T-cell (primary cell): ENCODE data around the gene MAN2B2. TPM values are rescaled to one million over a fixed set of nuclear protein-coding genes. Genes with fewer than 3 reads are reported as not detected.

Source experiments
- ATAC-seq, 4 experiments: fragments of 200-7000 bp in 3 of 4; fragments of 150-1000 bp in 1 of 4; cut with Tn5 transposase; replicated peaks in 1 of 4; 1 replicate in 3 of 4; 2 replicates in 1 of 4; pipeline ENCODE4 v1.10.0; 2021; ENCODE audit warnings: moderate library complexity in 3 of 4, mild to moderate bottlenecking in 2 of 4, moderate number of reproducible peaks in 1 of 4
- CTCF ChIA-PET, 2 donors: fragments of 300-600 bp; sonication (Branson Sonifier 250); formaldehyde crosslinking; loops; one replicate each; lab custom pipeline; 2022; ENCODE audit warnings: antibody characterized with exemption in 2 of 2; lab: Charles Lee
- POLR2A ChIA-PET, 2 donors: fragments of 300-600 bp; sonication (Branson Sonifier 250); formaldehyde crosslinking; loops; one replicate each; lab custom pipeline; 2022; ENCODE audit warnings: antibody characterized with exemption in 2 of 2; lab: Charles Lee
- DNase-seq, 35 experiments: peaks; one replicate each; pipeline versions ENCODE4 v3.0.0 to v3.0.0-alpha.2; 2013 to 2023
- H3K27ac ChIP-seq: one replicate; pipeline ENCODE4 v1.5.1; 2013; ENCODE audit warnings: low read length
- H3K27me3 ChIP-seq, 2 experiments: replicated peaks in 1 of 2; 1 replicate in 1 of 2; 2 replicates in 1 of 2; pipeline versions ENCODE4 v1.6.1 to v1.7.0; 2013; ENCODE audit warnings: low read length in 1 of 2, mixed read lengths in 1 of 2; ENCODE audit not compliant: control insufficient read depth in 2 of 2, insufficient read depth in 2 of 2; ENCODE audit errors: extremely low read depth in 1 of 2
- H3K36me3 ChIP-seq, 2 donors: 1 replicate in 1 of 2; 2 replicates in 1 of 2; pipeline versions ENCODE4 v1.6.1 to v1.7.0; 2013; ENCODE audit warnings: low read length in 1 of 2; ENCODE audit not compliant: control insufficient read depth in 2 of 2, insufficient read depth in 1 of 2; ENCODE audit errors: extremely low read depth in 1 of 2
- H3K4me1 ChIP-seq, 2 experiments: 1 replicate in 1 of 2; 2 replicates in 1 of 2; pipeline versions ENCODE4 v1.6.1 to v1.7.0; 2013; ENCODE audit warnings: low read length in 2 of 2, mixed read lengths in 1 of 2; ENCODE audit not compliant: insufficient read depth in 2 of 2, control insufficient read depth in 1 of 2; ENCODE audit errors: extremely low read depth in 1 of 2
- H3K4me3 ChIP-seq, 2 donors: 1 replicate in 1 of 2; 2 replicates in 1 of 2; pipeline versions ENCODE4 v1.5.1 to v1.7.0; 2013; ENCODE audit warnings: mild to moderate bottlenecking in 2 of 2, low read length in 1 of 2, moderate library complexity in 1 of 2; ENCODE audit not compliant: control insufficient read depth in 1 of 2; ENCODE audit errors: extremely low read depth in 1 of 2
- H3K9me3 ChIP-seq: 2 replicates; pipeline ENCODE4 v1.7.0; 2013
- H3K27ac Mint-ChIP-seq, 2 donors: one replicate each; pipeline ENCODE4 v1.8.0; 2020 to 2021; ENCODE audit warnings: mild to moderate bottlenecking in 2 of 2, mixed read lengths in 2 of 2
- H3K27me3 Mint-ChIP-seq, 2 donors: one replicate each; pipeline ENCODE4 v1.8.0; 2021 to 2022; ENCODE audit warnings: mixed read lengths in 2 of 2
- H3K36me3 Mint-ChIP-seq: one replicate; pipeline ENCODE4 v1.8.0; 2021; ENCODE audit warnings: mixed read lengths
- H3K4me1 Mint-ChIP-seq, 3 donors: one replicate each; pipeline ENCODE4 v1.8.0; 2020 to 2022; ENCODE audit warnings: mixed read lengths in 3 of 3, mild to moderate bottlenecking in 1 of 3
- H3K4me3 Mint-ChIP-seq, 3 donors: one replicate each; pipeline ENCODE4 v1.8.0; 2020 to 2022; ENCODE audit warnings: mild to moderate bottlenecking in 3 of 3, mixed read lengths in 3 of 3, moderate library complexity in 3 of 3
- H3K9me3 Mint-ChIP-seq, 3 donors: one replicate each; pipeline ENCODE4 v1.8.0; 2020 to 2022; ENCODE audit warnings: mixed read lengths in 3 of 3
- WGBS: methylation state at CpG from one replicate; pipeline ENCODE4 v1.1.5; 2013; ENCODE audit warnings: missing lambda C conversion rate; ENCODE audit not compliant: insufficient coverage; 5-methylcytosine and 5-hydroxymethylcytosine counted together
- total RNA-seq, 35 experiments: library from RNA in 6 of 35; stranded (reverse) in 6 of 35; fragments of 120-200 nt in 1 of 35; gene quantifications; one replicate each; pipeline versions ENCODE4 v1.2.1 to v1.2.4 and lab custom pipeline; 2013 to 2026

Gene MAN2B2
- total RNA-seq, 5 donors from 2014 or later (not counting 1 experiment from before 2014, with no cell fraction given), result 27.4 to 54.1 (median 45.8) TPM

GRCh38 chr4:6610856-6611430 lies 36.0 kb downstream of the MAN2B2 start:
- no peak overlapping the region for H3K4me3 Mint-ChIP-seq
- Histone ChIP-seq H3K27ac (no peak overlapping the region), H3K4me3 (no peak overlapping the region), H3K27me3 (no peaks in the 10 kb centered on the region), H3K36me3 (peaks cover 29 to 86% of the 10 kb centered on the region in 2 donors), H3K4me1 (peaks cover 0 to 9% of the 10 kb centered on the region in 2 experiments), H3K9me3 (no peaks in the 10 kb centered on the region)
- peaks cover 76% of the 10 kb centered on the region for H3K36me3 Mint-ChIP-seq
- no peak for ATAC-seq
- ChIA-PET POLR2A (no interaction called here), CTCF (no interaction called here)
- H3K27me3 Mint-ChIP-seq, result no peaks in the 10 kb centered on the region
- no peak for DNase-seq
- H3K9me3 Mint-ChIP-seq, result no peaks in the 10 kb centered on the region
- WGBS, result 97% methylated on average over 22 of the region's 24 CpGs
- no peak overlapping the region for H3K27ac Mint-ChIP-seq
- H3K4me1 Mint-ChIP-seq, result peaks cover 0 to 1% (median 0%) of the 10 kb centered on the region in 3 donors

GRCh38 chr4:6612961-6613675 lies 38.1 kb downstream of the MAN2B2 start:
- CTCF ChIA-PET, result no interaction called here
- no peak overlapping the region for H3K4me3 Mint-ChIP-seq
- Histone ChIP-seq H3K36me3 (peaks cover 41 to 85% of the 10 kb centered on the region in 2 donors), H3K9me3 (no peaks in the 10 kb centered on the region), H3K4me3 (no peak overlapping the region), H3K27me3 (no peaks in the 10 kb centered on the region), H3K4me1 (peaks cover 0 to 9% of the 10 kb centered on the region in 2 experiments), H3K27ac (no peak overlapping the region)
- peaks cover 0 to 1% (median 0%) of the 10 kb centered on the region in 3 donors for H3K4me1 Mint-ChIP-seq
- no peaks in the 10 kb centered on the region for H3K27me3 Mint-ChIP-seq
- peak overlapping the region in 1 of 2 donors; percentile 23 for H3K27ac Mint-ChIP-seq
- POLR2A ChIA-PET, result interaction anchor here in 1 of 2 donors (0.6 kb wide), 1 partner anchor 8 kb away, joined by 3 read pairs; no protein-coding TSS in a partner anchor
- 100% methylated on average over 3 of the region's 3 CpGs for WGBS
- DNase-seq, result no peak
- peaks cover 67% of the 10 kb centered on the region for H3K36me3 Mint-ChIP-seq
- ATAC-seq, result no peak
- no peaks in the 10 kb centered on the region for H3K9me3 Mint-ChIP-seq

- H3K9me3 ChIP-seq, result no peaks in the 10 kb centered on the region
- H3K4me1 Mint-ChIP-seq, result no peaks in the 10 kb centered on the region
- H3K4me3 Mint-ChIP-seq, result no peak overlapping the region
- POLR2A ChIA-PET, result no interaction called here
- ATAC-seq (no peak), DNase-seq (no peak)
- H3K27ac Mint-ChIP-seq, result no peak overlapping the region
- no peaks in the 10 kb centered on the region for H3K27me3 ChIP-seq
- peaks cover 38 to 85% of the 10 kb centered on the region in 2 donors for H3K36me3 ChIP-seq
- peaks cover 0 to 6% of the 10 kb centered on the region in 2 experiments for H3K4me1 ChIP-seq
- no peak overlapping the region for H3K27ac ChIP-seq
- H3K36me3 Mint-ChIP-seq, result peaks cover 66% of the 10 kb centered on the region
- H3K27me3 Mint-ChIP-seq, result no peaks in the 10 kb centered on the region
- 93% methylated on average over 15 of the region's 17 CpGs for WGBS
- H3K9me3 Mint-ChIP-seq, result no peaks in the 10 kb centered on the region
- no peak overlapping the region for H3K4me3 ChIP-seq
- CTCF ChIA-PET, result no interaction called here
Observed at GRCh38 chr4:6613676-6614651, 39.0 kb downstream of the MAN2B2 start.

- ATAC-seq (no peak), DNase-seq (no peak)
- 91% methylated on average over 10 of the region's 11 CpGs for WGBS
- no peak overlapping the region for H3K4me3 Mint-ChIP-seq
- H3K27ac Mint-ChIP-seq, result no peak overlapping the region
- Histone ChIP-seq H3K27ac (no peak overlapping the region), H3K36me3 (peaks cover 37 to 82% of the 10 kb centered on the region in 2 donors), H3K4me3 (no peak overlapping the region), H3K27me3 (no peaks in the 10 kb centered on the region), H3K9me3 (no peaks in the 10 kb centered on the region), H3K4me1 (no peaks in the 10 kb centered on the region)
- H3K36me3 Mint-ChIP-seq, result peaks cover 64% of the 10 kb centered on the region
- CTCF ChIA-PET, result no interaction called here
- no peaks in the 10 kb centered on the region for H3K9me3 Mint-ChIP-seq
- POLR2A ChIA-PET, result no interaction called here
- no peaks in the 10 kb centered on the region for H3K27me3 Mint-ChIP-seq
- no peaks in the 10 kb centered on the region for H3K4me1 Mint-ChIP-seq
Observed at GRCh38 chr4:6614701-6615230, 39.8 kb downstream of the MAN2B2 start.

GRCh38 chr4:6616087-6616995 lies 41.4 kb downstream of the MAN2B2 start:
- Histone ChIP-seq H3K27ac (no peak overlapping the region), H3K4me1 (no peaks in the 10 kb centered on the region), H3K9me3 (no peaks in the 10 kb centered on the region), H3K4me3 (no peak overlapping the region), H3K27me3 (no peaks in the 10 kb centered on the region), H3K36me3 (peaks cover 37 to 77% of the 10 kb centered on the region in 2 donors)
- H3K9me3 Mint-ChIP-seq, result no peaks in the 10 kb centered on the region
- H3K4me3 Mint-ChIP-seq, result no peak overlapping the region
- POLR2A ChIA-PET, result interaction anchor here in 1 of 2 donors (0.6 kb wide), 1 partner anchor 48 kb away, joined by 6 read pairs; no protein-coding TSS in a partner anchor
- H3K4me1 Mint-ChIP-seq, result no peaks in the 10 kb centered on the region
- H3K36me3 Mint-ChIP-seq, result peaks cover 62% of the 10 kb centered on the region
- DNase-seq, result no peak
- H3K27ac Mint-ChIP-seq, result peak overlapping the region in 1 of 2 donors; percentile 6
- H3K27me3 Mint-ChIP-seq, result no peaks in the 10 kb centered on the region
- CTCF ChIA-PET, result no interaction called here
- no peak for ATAC-seq
- 95% methylated on average over 8 of the region's 18 CpGs for WGBS
